Measurements from ENCODE around the gene TCERG1L. TPM values are rescaled to one million over a fixed set of nuclear protein-coding genes. Genes with fewer than 3 reads are reported as not detected.

Gene TCERG1L
- polyA plus RNA-seq, 1 of the 3 experiments (the other 2 are of a cell fraction), result not detected

DNA sequence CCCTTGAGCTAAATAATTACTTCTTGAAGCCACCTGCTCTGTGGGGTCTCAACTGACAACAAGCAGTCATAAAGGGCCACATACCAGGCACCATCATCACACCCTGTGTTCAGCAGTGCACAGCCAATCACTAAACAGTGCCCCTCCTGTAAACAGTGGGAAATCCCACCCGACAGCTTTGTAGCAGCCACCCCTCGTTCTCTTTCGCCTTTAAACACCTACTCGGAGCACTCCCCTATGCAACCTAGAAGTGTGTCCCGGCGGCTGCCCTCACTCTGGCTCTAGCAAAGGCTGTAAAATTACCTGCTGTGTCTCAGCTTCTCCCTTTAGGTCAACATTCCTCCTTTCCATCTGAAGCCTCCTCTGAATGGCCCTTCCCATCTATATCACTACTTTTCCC, 111.9 kb downstream of the TCERG1L start:
- H3K27me3 ChIP-seq (ENCODE audit: insufficient read depth), result no peaks in the 10 kb centered on the region
- H3K4me1 ChIP-seq (ENCODE audit: control insufficient read depth in 1 of 2, insufficient read depth in 2 of 2, low read depth in 1 of 2, low read length in 1 of 2), result no peaks in the 10 kb centered on the region
- H3K36me3 ChIP-seq (replicated peaks in 1 of 2; ENCODE audit: control insufficient read depth in 1 of 2, insufficient read depth in 2 of 2, low read length in 1 of 2), result no peaks in the 10 kb centered on the region
- H3K4me3 ChIP-seq (ENCODE audit: low read depth in 2 of 2, low read length in 1 of 2), result no peak overlapping the region
- H3F3A ChIP-seq (replicated peaks; ENCODE audit: insufficient read depth), result no peaks in the 10 kb centered on the region
- no peak overlapping the region for H3K4me2 ChIP-seq
- no peaks in the 10 kb centered on the region for H3K79me2 ChIP-seq (ENCODE audit: insufficient read depth)
- H2AFZ ChIP-seq (ENCODE audit: low read depth), result no peak overlapping the region
- TF ChIP-seq JUND (IDR thresholded peaks at IDR 0.05) (no peak), YY1 (IDR thresholded peaks at IDR 0.05; ENCODE audit: low read depth) (no peak), SMC3 (IDR thresholded peaks at IDR 0.05; ENCODE audit: low read depth, low read length) (no peak), NRF1 (IDR thresholded peaks at IDR 0.05; ENCODE audit: low read depth, low read length) (no peak)
- no peaks in the 10 kb centered on the region for H3K9me2 ChIP-seq
- DNase-seq, result no peak
- no peak overlapping the region for H3K9ac ChIP-seq
- no peaks in the 10 kb centered on the region for H4K20me1 ChIP-seq (ENCODE audit: insufficient read depth)
- POLR2A ChIA-PET, result no interaction called here
- no peaks in the 10 kb centered on the region for H3K9me3 ChIP-seq
- no peak overlapping the region for H3K27ac ChIP-seq (ENCODE audit: low read depth in 2 of 2, low read length in 1 of 2)
- CTCF ChIA-PET, result no interaction called here
- 37% methylated on average over 5 of the region's 6 CpGs for WGBS (ENCODE audit: low lambda C conversion rate)

GRCh38 chr10:131198843-131199242, 112.7 kb downstream of the TCERG1L start:
- no peak overlapping the region for H3K27ac ChIP-seq (ENCODE audit: low read depth in 2 of 2, low read length in 1 of 2)
- H3K36me3 ChIP-seq (replicated peaks in 1 of 2; ENCODE audit: control insufficient read depth in 1 of 2, insufficient read depth in 2 of 2, low read length in 1 of 2), result no peaks in the 10 kb centered on the region
- H3K9me3 ChIP-seq, result no peaks in the 10 kb centered on the region
- POLR2A ChIA-PET, result no interaction called here
- no peak overlapping the region for H3K4me2 ChIP-seq
- WGBS (ENCODE audit: low lambda C conversion rate), result 35% methylated on average over 3 of the region's 7 CpGs
- no peak for DNase-seq
- no peak overlapping the region for H3K9ac ChIP-seq
- H3K4me3 ChIP-seq (ENCODE audit: low read depth in 2 of 2, low read length in 1 of 2), result no peak overlapping the region
- H3K4me1 ChIP-seq (ENCODE audit: control insufficient read depth in 1 of 2, insufficient read depth in 2 of 2, low read depth in 1 of 2, low read length in 1 of 2), result no peaks in the 10 kb centered on the region
- H3K9me2 ChIP-seq, result no peaks in the 10 kb centered on the region
- no peaks in the 10 kb centered on the region for H3K27me3 ChIP-seq (ENCODE audit: insufficient read depth)
- no peaks in the 10 kb centered on the region for H3F3A ChIP-seq (replicated peaks; ENCODE audit: insufficient read depth)
- H3K79me2 ChIP-seq (ENCODE audit: insufficient read depth), result no peaks in the 10 kb centered on the region
- H2AFZ ChIP-seq (ENCODE audit: low read depth), result no peak overlapping the region
- CTCF ChIA-PET, result no interaction called here
- no peaks in the 10 kb centered on the region for H4K20me1 ChIP-seq (ENCODE audit: insufficient read depth)
- TF ChIP-seq, protein P1, sequence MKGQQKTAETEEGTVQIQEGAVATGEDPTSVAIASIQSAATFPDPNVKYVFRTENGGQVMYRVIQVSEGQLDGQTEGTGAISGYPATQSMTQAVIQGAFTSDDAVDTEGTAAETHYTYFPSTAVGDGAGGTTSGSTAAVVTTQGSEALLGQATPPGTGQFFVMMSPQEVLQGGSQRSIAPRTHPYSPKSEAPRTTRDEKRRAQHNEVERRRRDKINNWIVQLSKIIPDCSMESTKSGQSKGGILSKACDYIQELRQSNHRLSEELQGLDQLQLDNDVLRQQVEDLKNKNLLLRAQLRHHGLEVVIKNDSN (IDR thresholded peaks at IDR 0.05; ENCODE audit: borderline replicate concordance, low read depth), result no peak
- TF ChIP-seq SMC3 (IDR thresholded peaks at IDR 0.05; ENCODE audit: low read depth, low read length) (no peak), RXRA (IDR thresholded peaks at IDR 0.05; ENCODE audit: borderline replicate concordance, low read depth) (no peak), GATA2 (CRISPR knock-in tag; IDR thresholded peaks at IDR 0.05) (no peak), JUND (IDR thresholded peaks at IDR 0.05) (no peak), POLR2AphosphoS5 (IDR thresholded peaks at IDR 0.05; ENCODE audit: low read depth, low read length) (no peak), NFIC (IDR thresholded peaks at IDR 0.05; ENCODE audit: borderline replicate concordance) (no peak), CHD2 (IDR thresholded peaks at IDR 0.05; ENCODE audit: low read length, partially characterized antibody) (no peak), FOXM1 (IDR thresholded peaks at IDR 0.05; ENCODE audit: low read depth) (no peak), RAD21 (IDR thresholded peaks at IDR 0.05; ENCODE audit: low read length) (no peak), EZH2phosphoT487 (IDR thresholded peaks at IDR 0.05; ENCODE audit: borderline replicate concordance, low read depth) (no peak), GABPA (IDR thresholded peaks at IDR 0.05; ENCODE audit: low read depth) (no peak), TCF12 (IDR thresholded peaks at IDR 0.05) (no peak), MAX (IDR thresholded peaks at IDR 0.05; ENCODE audit: low read depth) (no peak), TAF1 (IDR thresholded peaks at IDR 0.05; ENCODE audit: borderline replicate concordance, low read depth, low read length) (no peak)
- TF ChIP-seq, protein P2, sequence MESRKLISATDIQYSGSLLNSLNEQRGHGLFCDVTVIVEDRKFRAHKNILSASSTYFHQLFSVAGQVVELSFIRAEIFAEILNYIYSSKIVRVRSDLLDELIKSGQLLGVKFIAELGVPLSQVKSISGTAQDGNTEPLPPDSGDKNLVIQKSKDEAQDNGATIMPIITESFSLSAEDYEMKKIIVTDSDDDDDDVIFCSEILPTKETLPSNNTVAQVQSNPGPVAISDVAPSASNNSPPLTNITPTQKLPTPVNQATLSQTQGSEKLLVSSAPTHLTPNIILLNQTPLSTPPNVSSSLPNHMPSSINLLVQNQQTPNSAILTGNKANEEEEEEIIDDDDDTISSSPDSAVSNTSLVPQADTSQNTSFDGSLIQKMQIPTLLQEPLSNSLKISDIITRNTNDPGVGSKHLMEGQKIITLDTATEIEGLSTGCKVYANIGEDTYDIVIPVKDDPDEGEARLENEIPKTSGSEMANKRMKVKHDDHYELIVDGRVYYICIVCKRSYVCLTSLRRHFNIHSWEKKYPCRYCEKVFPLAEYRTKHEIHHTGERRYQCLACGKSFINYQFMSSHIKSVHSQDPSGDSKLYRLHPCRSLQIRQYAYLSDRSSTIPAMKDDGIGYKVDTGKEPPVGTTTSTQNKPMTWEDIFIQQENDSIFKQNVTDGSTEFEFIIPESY (IDR thresholded peaks at IDR 0.05; ENCODE audit: borderline replicate concordance, low read depth), result no peak
- TF ChIP-seq, protein P3, sequence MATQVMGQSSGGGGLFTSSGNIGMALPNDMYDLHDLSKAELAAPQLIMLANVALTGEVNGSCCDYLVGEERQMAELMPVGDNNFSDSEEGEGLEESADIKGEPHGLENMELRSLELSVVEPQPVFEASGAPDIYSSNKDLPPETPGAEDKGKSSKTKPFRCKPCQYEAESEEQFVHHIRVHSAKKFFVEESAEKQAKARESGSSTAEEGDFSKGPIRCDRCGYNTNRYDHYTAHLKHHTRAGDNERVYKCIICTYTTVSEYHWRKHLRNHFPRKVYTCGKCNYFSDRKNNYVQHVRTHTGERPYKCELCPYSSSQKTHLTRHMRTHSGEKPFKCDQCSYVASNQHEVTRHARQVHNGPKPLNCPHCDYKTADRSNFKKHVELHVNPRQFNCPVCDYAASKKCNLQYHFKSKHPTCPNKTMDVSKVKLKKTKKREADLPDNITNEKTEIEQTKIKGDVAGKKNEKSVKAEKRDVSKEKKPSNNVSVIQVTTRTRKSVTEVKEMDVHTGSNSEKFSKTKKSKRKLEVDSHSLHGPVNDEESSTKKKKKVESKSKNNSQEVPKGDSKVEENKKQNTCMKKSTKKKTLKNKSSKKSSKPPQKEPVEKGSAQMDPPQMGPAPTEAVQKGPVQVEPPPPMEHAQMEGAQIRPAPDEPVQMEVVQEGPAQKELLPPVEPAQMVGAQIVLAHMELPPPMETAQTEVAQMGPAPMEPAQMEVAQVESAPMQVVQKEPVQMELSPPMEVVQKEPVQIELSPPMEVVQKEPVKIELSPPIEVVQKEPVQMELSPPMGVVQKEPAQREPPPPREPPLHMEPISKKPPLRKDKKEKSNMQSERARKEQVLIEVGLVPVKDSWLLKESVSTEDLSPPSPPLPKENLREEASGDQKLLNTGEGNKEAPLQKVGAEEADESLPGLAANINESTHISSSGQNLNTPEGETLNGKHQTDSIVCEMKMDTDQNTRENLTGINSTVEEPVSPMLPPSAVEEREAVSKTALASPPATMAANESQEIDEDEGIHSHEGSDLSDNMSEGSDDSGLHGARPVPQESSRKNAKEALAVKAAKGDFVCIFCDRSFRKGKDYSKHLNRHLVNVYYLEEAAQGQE (IDR thresholded peaks at IDR 0.05; ENCODE audit: low read depth, low read length), result no peak
